HG02852 (cell line): ENCODE measurements around the gene KIF16B.

Experiments
- ATAC-seq: cut with Tn5 transposase; IDR thresholded peaks from one replicate; pipeline ENCODE4 v1.9.1; 2021; ENCODE audit warnings: mild to moderate bottlenecking, moderate library complexity; ENCODE audit not compliant: unreplicated experiment

The KIF16B gene

DNA sequence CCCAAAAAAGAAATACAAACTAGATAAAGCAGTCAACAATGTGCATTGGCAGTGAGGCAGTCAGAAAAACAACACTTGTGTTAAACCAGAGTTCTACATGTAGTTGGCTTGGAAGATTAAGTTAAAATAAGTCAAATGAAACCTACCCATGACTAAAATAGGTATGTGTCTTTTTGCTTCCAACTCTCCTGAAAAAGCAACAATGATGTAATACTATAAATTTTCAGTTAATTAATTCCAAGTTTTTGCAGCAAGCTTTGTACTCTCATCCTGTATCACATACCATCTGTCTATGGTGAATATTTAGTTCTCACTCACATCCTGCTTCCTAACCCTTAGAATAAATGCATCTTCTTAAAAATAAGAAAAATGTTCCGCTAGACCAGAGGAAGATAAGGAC is 261.5 kb downstream of the KIF16B start:
- ATAC-seq = no peak

DNA sequence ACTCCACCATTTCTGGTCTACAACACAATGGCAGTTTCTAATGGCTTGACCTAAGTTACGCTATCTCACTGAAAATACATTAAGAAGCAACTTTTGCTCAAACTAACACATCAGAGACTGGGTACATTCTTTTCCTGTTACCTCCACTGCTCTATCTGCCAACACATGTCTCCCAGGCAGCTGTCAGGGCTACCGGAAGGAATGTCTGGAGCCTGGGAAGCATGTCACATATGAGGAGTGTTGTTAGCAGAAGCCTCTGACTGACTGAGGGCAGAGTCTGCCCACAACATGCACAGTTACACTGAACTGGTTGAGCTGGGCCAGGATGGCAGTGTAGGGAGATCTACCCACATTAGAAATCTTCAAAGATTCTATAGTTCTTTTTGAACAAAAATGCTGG is 264.5 kb downstream of the KIF16B start:
- ATAC-seq = no peak

DNA sequence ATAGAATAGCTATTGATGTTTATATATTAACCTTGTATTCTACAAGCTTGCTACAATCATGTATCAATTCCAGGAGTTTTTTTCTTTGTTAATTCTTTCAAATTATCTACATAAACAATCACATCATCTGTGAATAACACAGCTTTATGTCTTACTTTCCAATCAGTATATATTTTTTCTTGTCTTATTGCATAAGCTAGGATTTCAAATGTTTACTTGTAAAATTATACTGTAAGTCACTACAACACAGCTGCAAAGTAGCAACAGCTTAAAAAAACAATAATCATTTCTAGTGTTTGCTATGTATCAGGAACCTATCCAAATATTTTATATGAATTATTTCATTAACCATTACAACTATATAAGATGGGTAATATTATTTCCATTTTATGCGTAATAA is 270.4 kb downstream of the KIF16B start:
- no peak for ATAC-seq

DNA sequence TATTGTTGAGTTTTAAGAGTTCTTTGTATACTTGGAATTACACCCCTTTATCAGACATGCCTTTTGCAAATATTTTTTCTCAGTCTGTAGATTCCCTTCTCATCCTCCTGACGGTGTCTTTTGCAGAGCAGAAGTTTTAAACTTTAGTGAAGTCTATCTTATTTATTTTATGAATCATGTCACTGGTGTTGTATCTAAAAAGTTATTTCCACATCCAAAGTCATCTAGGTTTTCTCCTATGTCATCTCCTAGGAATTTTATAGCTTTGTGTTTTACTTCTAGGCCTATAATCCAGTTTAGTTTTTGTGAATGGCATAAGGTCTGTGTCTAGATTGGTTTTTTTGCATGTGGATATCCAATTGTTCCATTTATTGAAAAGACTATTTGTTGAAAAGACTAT is 271.3 kb downstream of the KIF16B start:
- ATAC-seq = no peak

DNA sequence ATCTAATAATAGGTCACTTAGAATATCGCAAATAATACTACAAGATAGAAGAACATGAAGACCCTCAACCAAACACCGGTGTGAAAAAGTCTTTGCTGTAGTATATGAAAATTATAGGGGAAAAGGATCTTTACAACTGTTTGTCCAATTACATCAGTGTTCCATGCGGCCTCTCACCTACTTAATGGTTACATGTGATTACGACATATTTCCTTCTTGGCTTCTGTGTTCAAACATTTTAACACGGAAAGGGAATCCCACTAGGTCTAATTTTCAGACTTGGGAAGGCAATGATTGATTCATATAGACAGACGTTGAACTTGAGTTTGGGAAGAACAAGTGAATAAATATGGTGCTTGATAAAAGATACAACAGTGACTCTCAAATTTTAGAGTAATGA is 273.4 kb downstream of the KIF16B start:
- no peak for ATAC-seq

DNA sequence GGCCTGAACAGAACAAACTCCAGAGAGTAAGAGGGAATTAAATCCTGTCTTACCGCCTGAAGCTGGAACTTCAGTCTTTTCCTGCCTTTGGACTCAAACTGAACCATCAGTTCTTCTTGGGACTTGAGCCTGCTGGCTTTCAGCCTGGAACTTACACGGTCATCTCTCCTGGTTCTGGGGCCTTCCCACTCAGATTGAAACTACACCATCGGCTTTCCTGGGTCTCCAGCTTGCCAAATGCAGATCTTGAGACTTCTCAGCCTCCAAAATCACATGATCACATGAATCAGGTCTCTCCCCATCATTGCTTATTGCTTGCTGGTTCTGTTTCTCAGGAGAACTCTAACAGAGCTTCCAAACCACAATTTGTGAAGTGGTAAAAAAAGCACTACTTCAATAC is 276.3 kb downstream of the KIF16B start:
- no peak for ATAC-seq

DNA sequence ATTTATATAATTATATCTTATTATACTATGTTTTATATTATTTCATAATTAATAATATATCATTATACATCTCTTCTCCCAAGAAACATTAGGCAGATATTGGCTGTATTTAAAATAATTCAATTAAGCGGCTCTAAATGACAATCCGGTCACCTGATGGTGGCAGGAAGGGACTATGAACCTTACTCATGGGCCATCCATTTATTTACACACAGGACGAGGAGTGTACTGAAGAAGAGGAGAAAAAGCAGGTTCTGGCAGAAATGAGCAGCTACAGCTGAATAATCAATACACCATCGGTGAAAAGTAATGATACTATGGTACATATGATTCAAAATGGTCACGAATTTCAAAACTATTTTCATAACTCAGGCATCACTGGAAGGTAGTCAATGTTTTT is 277.7 kb downstream of the KIF16B start:
- ATAC-seq = no peak

DNA sequence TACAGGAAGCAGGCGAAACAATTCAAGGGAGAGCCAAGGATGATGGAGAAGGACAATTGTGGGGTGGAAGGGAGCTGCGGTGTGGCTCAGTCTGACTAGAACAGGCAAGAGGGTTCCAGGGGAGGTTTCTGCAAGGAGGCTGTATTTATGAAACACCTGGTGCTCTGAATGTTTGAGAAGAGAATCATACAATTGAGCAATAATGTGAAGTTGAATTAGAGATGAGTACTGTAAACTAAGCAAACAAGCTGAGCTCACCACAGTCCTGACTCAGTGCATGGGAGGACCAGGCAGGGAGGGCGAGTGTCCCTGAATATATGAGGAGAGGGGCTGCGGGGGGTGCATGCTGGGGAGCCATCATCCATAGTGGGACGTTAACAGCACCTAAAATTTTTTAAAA is 279.7 kb downstream of the KIF16B start:
- ATAC-seq = no peak

DNA sequence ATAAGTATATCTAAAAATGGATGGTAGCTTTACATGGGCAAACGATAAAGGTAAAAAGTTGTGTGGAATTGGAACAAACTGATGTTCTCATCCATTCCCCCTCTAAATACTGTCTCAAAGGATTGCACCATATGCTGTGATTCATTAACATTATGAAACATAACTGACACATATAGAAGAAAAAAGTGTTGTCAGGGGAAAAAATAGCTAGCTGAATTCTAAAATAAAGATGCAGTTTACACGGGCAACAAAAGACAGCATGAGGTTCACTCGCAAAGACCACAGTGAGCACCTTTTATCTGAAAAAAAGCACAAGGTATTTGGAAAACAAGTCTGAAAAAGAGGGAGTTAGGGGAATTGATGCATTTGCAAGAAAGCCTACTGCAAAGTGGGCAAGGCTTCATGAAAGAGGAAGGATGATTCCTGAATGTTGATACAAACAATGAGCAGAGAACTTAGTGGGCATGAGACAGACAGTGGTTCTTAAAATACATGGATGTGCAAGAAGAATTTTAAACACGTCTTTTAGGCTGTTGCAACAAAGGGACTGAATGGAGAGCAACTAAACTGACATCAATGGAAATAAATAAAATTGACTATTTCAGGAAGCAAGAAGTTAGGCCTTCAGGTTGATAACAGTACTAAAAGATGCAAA is 280.9 kb downstream of the KIF16B start:
- no peak for ATAC-seq

DNA sequence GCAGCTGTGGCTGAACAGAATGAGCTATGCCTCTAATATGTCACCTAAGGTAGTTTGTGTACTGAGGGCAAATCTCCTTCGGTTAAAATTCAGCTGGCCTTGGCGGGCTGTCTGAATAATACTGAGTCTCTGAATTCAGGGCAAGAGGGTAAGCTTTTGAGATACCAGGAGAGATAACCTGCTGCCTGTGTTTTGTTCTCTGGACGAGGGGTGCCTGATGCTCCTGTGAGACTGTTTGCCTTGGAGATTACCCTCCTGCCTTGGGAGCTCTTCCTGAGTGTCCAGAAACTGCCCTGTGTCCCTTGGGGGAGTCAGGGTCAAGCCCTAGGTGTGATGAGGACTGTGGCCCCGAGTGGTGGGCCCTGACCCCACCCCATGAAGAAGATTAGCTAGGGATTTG is 282.9 kb downstream of the KIF16B start:
- ATAC-seq = no peak

DNA sequence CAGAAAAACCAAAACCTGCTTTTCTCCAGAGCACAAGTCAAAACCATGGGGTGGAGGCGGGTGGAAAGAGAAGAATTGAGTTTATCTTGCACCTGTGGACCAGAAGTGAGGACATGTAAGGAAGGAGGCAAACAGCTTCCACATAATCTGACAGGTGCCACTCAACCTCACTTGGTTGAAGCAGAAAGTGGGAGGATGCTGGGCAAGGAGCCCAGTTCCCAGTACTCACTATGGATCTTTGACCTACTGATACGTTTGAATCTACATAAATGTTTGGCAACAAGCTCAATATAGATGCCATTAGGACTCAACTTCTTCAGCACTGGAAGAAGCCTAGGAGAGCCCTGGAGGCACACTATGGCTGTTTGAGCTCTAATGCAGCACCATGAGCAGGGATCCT is 285.5 kb downstream of the KIF16B start:
- no peak for ATAC-seq

DNA sequence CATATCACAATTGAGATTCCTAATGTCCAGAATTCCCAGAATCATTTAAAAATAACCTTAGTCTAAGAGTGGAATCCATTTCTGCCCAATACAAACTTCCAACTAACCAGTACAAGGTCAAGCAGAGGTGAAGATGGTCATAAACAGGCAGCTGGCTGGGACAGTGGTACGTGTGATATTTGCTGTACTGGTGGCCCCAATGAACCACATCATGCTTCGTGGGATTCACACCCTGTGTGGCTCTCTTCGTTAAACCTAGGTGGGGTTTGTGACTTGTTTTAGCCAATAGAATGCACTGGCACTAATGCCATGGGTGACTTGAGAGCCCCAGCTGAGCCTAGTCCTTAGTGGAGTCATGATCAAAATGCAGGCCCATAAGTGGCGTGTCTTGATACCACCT is 286.6 kb downstream of the KIF16B start:
- ATAC-seq = no peak

DNA sequence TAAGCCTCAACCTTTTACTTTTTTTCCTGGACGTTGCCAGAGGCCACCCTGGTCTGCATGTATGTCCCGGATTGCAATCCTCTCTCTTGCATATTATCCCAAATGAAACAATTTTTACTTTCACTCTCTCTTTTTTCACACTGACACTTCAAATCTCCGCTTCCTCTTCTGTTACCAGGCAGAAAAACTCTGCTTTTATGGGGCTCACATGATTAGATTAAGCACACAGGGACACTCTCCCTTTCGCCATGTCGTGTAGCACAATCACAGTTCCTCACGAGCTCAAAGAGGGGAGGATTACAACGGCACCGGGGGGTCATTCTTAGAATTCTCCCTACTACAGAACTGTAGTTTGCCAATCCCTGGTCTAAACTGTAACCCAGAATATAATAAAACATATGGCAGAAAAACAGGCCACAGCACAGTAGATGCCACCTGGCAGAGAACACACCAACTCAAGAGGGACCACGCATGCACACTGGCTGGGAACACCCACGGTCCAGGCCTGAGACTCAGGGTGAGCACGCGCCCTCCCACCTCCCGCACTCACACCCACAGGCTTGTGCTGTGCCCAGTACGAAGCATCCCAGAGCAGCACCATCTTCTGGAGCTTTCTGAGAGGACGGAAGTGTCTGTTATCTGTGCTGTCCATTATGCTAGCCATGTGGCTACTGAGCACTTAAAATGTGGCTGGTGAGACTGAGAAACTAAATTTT is 288.7 kb downstream of the KIF16B start:
- ATAC-seq = no peak

DNA sequence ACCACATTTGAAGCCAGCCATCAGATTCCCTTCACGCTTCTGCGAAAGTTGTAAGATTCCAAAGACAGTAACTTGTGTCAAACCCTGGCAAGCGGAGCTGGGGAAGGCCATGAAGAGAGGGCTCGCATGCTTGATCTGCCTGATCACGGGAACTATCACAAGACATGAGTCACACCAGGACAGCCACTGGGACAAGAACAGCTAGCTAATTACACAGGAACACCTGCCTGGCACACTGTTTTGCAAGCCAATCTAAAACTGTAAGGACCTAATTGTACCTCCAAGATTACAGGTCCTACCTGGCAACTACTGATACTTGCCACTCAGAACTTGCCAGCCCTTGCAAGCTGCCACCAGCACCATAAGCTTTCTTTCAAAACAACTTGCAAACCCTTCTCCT is 289.3 kb downstream of the KIF16B start:
- ATAC-seq = no peak

DNA sequence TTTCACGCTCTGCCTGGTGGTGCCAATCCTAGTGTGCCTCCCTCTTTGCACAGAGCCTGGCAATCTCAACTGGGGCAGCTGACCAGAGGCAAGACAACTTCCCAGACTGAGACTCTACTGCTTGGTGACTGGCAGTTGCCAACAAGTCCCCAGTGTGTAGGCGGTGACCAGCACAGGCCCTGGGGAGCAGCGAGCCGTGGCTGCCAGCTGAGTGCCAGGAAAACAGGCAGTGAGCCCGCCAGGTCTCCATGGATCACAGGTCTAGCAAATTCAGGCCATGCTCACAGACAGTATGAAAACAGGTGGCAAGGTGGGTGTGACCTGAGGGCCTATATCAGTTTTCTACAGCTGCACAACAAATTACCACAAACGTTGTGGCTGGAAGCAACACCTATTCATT is 289.9 kb downstream of the KIF16B start:
- no peak for ATAC-seq

DNA sequence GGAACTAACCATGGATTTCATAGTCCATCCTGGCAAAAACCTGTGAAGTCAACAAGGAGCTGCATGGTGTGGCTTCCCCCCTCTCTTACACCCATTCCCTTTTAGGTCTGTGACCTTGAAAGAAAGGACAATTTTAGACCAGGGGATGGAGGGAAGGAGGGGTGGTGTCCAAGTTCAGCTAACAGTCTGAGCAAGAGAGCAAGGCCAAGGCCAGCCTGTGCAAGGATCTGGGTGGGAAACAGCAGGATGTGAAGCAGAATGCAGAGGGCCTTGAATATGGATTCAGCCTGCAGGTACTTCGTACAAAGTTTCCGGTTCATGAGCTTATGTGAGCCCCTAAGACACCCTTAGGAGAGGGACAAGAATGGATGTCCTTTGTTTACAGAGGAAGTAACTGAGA is 293.0 kb downstream of the KIF16B start:
- no peak for ATAC-seq

DNA sequence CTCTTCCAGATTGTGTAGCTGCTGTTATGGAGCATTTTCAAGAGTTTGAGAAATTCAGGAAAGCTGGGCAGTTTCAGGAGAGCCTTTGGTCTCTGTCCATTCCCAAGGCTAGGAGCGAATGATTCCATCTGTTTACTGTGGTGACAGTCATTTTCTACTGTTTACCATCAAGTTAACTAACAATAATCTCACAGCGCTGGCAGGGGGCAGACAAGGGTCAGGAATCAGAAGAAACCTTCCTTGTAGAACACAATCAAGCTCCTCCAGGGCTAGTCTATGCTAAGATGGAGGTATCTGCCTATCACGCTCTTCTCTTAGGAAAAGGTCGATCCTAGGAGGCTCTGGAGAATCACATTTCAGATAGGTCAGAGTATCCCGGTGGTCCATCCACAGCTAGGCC is 293.9 kb downstream of the KIF16B start:
- ATAC-seq = no peak

DNA sequence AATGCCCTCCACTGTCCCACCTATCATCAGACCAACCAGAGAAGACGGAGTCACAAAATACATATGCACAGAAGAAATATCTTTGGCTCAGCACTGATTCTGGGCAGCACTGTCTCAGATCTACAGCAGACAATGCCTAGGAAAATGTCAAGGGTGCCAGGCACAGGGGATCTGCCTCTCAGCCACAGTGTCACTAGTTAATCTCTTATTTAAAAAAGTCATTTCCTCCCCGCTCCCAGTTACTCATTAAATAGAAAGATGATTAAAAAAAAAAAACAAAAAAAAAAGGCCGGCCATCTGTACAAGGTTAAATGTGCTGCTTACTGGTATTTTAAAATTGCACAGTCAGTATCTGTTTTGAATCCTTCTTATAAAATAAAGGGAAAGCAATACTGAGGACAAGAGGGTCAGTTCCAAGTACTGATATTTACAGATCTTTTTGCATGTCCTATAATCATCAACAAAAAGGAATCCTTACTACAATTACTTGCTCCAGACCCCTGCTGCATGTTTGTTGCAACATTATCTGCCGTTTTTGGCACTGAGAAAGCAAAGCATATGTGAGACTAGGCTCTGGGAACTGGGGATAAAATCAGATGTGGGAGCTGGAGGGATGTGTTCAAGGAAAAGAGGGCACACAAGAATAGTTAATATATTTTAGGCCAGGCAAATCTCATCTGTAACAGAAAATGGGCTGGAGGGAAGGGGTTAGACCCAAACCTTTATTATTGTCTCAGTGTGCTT is 299.3 kb downstream of the KIF16B start:
- ATAC-seq = no peak

DNA sequence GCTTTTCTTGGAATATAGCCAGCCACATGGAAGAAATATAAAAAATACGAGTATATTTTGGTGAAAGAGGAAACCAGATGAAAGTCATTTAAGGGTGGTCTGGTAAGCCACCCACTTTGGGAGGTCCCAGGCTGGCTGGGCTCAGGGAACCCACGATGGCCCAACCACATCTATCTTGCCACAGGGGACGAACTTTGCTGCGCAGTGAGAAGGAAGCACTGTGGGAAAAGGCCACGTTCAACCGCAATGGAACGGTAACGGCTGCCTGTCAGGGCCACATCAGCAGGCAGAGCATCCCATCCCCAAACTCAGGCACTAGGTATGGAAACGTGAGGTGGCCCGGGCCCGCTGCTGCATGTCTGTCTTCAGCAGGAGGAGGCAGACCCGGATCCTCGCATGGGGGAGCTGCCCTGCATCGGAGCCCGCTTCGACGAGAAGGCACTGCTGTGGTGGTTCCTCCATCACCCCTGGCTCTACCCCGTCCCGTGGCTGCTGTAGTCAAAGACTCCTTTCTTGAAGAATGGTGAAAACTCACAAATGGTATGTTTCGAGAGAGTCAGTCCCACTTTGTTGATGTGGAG is 300.4 kb downstream of the KIF16B start:
- no peak for ATAC-seq

DNA sequence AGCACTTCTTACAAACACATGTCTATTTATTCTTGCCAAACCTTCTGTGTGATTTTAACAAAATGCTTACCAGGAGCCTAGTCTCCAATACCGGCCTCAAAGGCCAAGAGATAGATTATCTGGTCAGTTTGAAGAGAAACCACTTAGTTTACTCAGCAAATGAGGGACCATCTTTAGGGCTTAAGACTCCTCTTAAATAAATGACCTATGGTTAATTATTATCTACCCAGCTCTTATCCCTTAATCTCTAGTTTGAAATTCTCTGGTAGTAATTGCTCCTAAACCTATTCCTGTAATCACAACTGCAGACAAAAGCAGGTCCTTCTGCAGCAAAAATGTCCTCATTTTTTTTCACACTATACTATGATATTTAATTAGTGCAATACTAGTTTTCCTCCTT is 301.8 kb downstream of the KIF16B start:
- no peak for ATAC-seq

DNA sequence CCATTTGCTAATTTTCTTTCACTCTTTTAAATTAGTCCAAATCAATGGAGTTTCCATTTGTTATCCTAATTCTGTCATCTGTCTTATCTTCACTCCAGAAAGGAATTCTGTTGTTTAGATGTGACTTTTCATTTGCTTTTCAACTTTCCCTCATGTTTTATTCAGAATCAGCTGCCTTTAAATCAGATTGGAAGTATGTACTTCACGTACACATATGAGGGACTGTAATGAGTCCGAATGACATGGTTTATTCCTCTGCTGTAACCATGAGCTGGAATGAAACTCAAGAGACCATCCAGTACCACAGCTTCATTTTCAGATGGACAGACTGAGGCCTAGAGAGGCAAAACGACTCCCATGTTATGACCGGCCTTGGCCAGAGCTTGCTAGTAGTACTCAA is 302.3 kb downstream of the KIF16B start:
- no peak for ATAC-seq
